HepG2 (cell line): ENCODE results near the gene HDAC4. TPM values are rescaled to one million over a fixed set of nuclear protein-coding genes. Genes with fewer than 3 reads are reported as not detected.

Experiments used
- ATAC-seq: fragments of 200-7000 bp; cut with Tn5 transposase; 3 replicates; pipeline ENCODE4 v1.9.1; 2020; ENCODE audit warnings: mild to moderate bottlenecking, moderate library complexity
- BruUV-seq: library from RNA; stranded (reverse); fragments of 400-500 nt; replicated peaks from 2 replicates; lab custom pipeline; 2021; lab: Mats Ljungman, UMichigan
- CTCF ChIA-PET: fragments of 300-600 bp; formaldehyde crosslinking; extraction: SDS; loops from one replicate; lab custom pipeline; 2021; ENCODE audit warnings: low total read pairs, inconsistent platforms, low intra/inter-chr PET ratio; lab: Yijun Ruan, JAX
- POLR2A ChIA-PET: fragments of 350-600 bp; sonication (Branson Sonifier 250); formaldehyde crosslinking; loops from one replicate; lab custom pipeline; 2020; ENCODE audit warnings: antibody characterized with exemption, inconsistent platforms; lab: Yijun Ruan, JAX
- DNase-seq: peaks from one replicate; pipeline ENCODE4 v3.0.0-alpha.2; 2015; ENCODE audit warnings: low spot score
- FAIRE-seq: peaks from 3 replicates; lab custom pipeline; 2011; peaks lifted over from hg19 to GRCh38; lab: Jason Lieb, UNC
- H2AFZ ChIP-seq: one replicate; pipeline ENCODE4 v1.6.1; 2011; ENCODE audit warnings: low read length, inconsistent platforms
- H3K27ac ChIP-seq: fragments of 300-600 bp; 3 replicates; pipeline ENCODE4 v1.8.0; 2011; ENCODE audit warnings: mixed run types, mild to moderate bottlenecking, mixed read lengths, low read length, inconsistent platforms; ENCODE audit not compliant: insufficient read depth; ENCODE audit errors: extremely low read length
- H3K27me3 ChIP-seq, 2 experiments: fragments of 200-600 bp in 1 of 2; 2 replicates in 1 of 2; 3 replicates in 1 of 2; pipeline versions ENCODE4 v1.6.0 to v1.8.0; 2011; ENCODE audit warnings: low read length in 2 of 2, mild to moderate bottlenecking in 2 of 2, moderate library complexity in 2 of 2, inconsistent platforms in 1 of 2; ENCODE audit not compliant: insufficient read depth in 2 of 2, control insufficient read depth in 1 of 2
- H3K36me3 ChIP-seq, 2 experiments: fragments of 200-600 bp in 1 of 2; replicated peaks in 1 of 2; 2 replicates in 1 of 2; 3 replicates in 1 of 2; pipeline versions ENCODE4 v1.5.1 to v1.8.0; 2011; ENCODE audit warnings: low read length in 2 of 2, inconsistent platforms in 1 of 2; ENCODE audit not compliant: insufficient read depth in 2 of 2, control insufficient read depth in 1 of 2
- H3K4me1 ChIP-seq: 2 replicates; pipeline ENCODE4 v1.5.1; 2012; ENCODE audit warnings: low read length, inconsistent platforms; ENCODE audit not compliant: insufficient read depth
- H3K4me2 ChIP-seq: 2 replicates; pipeline ENCODE4 v1.6.0; 2011; ENCODE audit warnings: low read depth, low read length, inconsistent platforms
- H3K4me3 ChIP-seq, 3 experiments: fragments of 200-600 bp in 1 of 3; sonication (generic), shearing (Covaris generic) in 1 of 3; replicated peaks in 1 of 3; 2 replicates each; pipeline ENCODE4 v1.5.1; 2011 to 2016; ENCODE audit warnings: low read length in 3 of 3, inconsistent platforms in 2 of 3, low read depth in 2 of 3, mild to moderate bottlenecking in 2 of 3, control low read depth in 1 of 3, mixed read lengths in 1 of 3; ENCODE audit not compliant: insufficient read depth in 1 of 3
- H3K79me2 ChIP-seq: one replicate; pipeline ENCODE4 v1.6.1; 2011; ENCODE audit warnings: low read length, inconsistent platforms; ENCODE audit not compliant: insufficient read depth
- H3K9ac ChIP-seq: 2 replicates; pipeline ENCODE4 v1.6.0; 2011; ENCODE audit warnings: mild to moderate bottlenecking, low read depth, low read length, inconsistent platforms; ENCODE audit not compliant: insufficient read depth
- H3K9me3 ChIP-seq: 2 replicates; pipeline ENCODE4 v1.5.1; 2012; ENCODE audit warnings: mild to moderate bottlenecking, low read length
- H4K20me1 ChIP-seq: 2 replicates; pipeline ENCODE4 v1.6.0; 2011; ENCODE audit warnings: inconsistent platforms, mild to moderate bottlenecking, low read length, moderate library complexity; ENCODE audit not compliant: insufficient read depth
- AGO2 ChIP-seq: fragments of 200-400 bp; formaldehyde crosslinking; optimal IDR thresholded peaks from 2 replicates; pipeline ENCODE3; 2017; ENCODE audit warnings: mild to moderate bottlenecking, low read depth, low read length, moderate library complexity
- FOXJ3 ChIP-seq: sonication (generic); formaldehyde crosslinking; IDR thresholded peaks from 2 replicates; pipeline ENCODE4 v1.4.0; 2020; ENCODE audit warnings: missing genetic modification reagents, mild to moderate bottlenecking, borderline replicate concordance
- KDM4B ChIP-seq: sonication (generic); formaldehyde crosslinking; IDR thresholded peaks from 2 replicates; pipeline ENCODE4 v1.4.0; 2020; ENCODE audit warnings: missing genetic modification reagents
- MEF2D ChIP-seq: sonication (generic); formaldehyde crosslinking; IDR thresholded peaks from 2 replicates; pipeline ENCODE4 v1.5.1; 2020; ENCODE audit warnings: mild to moderate bottlenecking, missing genetic modification reagents
- WGBS: methylation state at CpG from one replicate; pipeline ENCODE4 v1.1.6; 2017; ENCODE audit warnings: low lambda C conversion rate; 5-methylcytosine and 5-hydroxymethylcytosine counted together
- in situ Hi-C: cut with HindIII; loops from 2 replicates; pipeline ENCODE4 v1.10.0; 2017; ENCODE audit warnings: low pct_unique_long_range_greater_than_20kb; ENCODE audit not compliant: extremely low pct_ligation_motif_present
- intact Hi-C: fragments of 100-400 bp; cut with micrococcal nuclease; formaldehyde crosslinking; loops from one replicate; pipeline ENCODE4 v1.10.0; 2022; ENCODE audit not compliant: unreplicated experiment
- polyA plus RNA-seq, 8 experiments: library from polyadenylated mRNA; depleted of rRNA in 3 of 8; stranded (reverse) in 7 of 8; unstranded in 1 of 8; fragments of >200 nt; fragmentation: Illumina TruSeq in 4 of 8; extraction: Trizol in 4 of 8; gene quantifications; 2 replicates each; pipeline versions ENCODE4 v1.2.1 to v1.2.3, GENCODE V29; 2011 to 2016; ENCODE audit warnings: low read depth in 4 of 8, missing spikeins in 1 of 8, mixed read lengths in 1 of 8; ENCODE audit not compliant: insufficient read depth in 1 of 8
- total RNA-seq, 5 experiments: library from RNA; depleted of rRNA; stranded (reverse); fragments of >200 nt; fragmentation: Illumina TruSeq; extraction: Trizol; gene quantifications; 2 replicates each; pipeline ENCODE4 v1.2.3, GENCODE V29; 2016; ENCODE audit warnings: low read depth in 1 of 5
- TF ChIP-seq, protein P1 (sequence below): sonication (generic); formaldehyde crosslinking; conservative IDR thresholded peaks from 2 replicates; pipeline ENCODE4 v1.5.0; 2020; ENCODE audit warnings: missing genetic modification reagents
- TF ChIP-seq, protein P2 (sequence below): IDR thresholded peaks from 2 replicates; pipeline ENCODE4 v1.6.1; 2016

HDAC4 gene
- total and polyA plus RNA-seq, 2 of the 13 experiments (the other 11 are each of a cell fraction or from before 2014, with no cell fraction given): 10.1 to 11.5 TPM

DNA sequence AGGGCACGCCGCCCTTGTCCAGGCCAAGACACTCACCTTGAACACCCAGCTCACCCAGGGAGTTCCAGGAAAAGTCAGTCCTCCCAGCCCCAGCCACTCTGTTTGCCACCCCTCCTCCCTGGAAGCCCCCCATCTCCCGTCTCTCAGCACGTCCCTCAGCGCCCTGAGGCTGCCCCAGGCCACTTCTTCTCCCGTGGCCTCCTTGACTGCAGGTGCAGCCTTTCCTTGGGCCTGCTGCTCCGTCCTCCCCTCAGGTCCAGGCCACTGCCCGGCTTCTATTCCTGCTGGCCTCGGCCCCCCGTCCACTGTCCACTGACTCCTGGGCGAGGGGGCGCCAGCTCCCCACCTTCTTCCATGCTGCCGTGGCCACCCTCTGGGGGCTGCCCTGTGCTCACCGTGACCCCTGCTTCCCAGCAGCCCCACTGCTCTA lies 239.1 kb downstream of the HDAC4 start (continued):
- TF ChIP-seq, protein P1, sequence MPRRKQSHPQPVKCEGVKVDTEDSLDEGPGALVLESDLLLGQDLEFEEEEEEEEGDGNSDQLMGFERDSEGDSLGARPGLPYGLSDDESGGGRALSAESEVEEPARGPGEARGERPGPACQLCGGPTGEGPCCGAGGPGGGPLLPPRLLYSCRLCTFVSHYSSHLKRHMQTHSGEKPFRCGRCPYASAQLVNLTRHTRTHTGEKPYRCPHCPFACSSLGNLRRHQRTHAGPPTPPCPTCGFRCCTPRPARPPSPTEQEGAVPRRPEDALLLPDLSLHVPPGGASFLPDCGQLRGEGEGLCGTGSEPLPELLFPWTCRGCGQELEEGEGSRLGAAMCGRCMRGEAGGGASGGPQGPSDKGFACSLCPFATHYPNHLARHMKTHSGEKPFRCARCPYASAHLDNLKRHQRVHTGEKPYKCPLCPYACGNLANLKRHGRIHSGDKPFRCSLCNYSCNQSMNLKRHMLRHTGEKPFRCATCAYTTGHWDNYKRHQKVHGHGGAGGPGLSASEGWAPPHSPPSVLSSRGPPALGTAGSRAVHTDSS (CRISPR knock-in tag): no peak
- TF ChIP-seq FOXJ3 (CRISPR knock-in tag) (no peak), KDM4B (CRISPR knock-in tag) (no peak)
- TF ChIP-seq, protein P2, sequence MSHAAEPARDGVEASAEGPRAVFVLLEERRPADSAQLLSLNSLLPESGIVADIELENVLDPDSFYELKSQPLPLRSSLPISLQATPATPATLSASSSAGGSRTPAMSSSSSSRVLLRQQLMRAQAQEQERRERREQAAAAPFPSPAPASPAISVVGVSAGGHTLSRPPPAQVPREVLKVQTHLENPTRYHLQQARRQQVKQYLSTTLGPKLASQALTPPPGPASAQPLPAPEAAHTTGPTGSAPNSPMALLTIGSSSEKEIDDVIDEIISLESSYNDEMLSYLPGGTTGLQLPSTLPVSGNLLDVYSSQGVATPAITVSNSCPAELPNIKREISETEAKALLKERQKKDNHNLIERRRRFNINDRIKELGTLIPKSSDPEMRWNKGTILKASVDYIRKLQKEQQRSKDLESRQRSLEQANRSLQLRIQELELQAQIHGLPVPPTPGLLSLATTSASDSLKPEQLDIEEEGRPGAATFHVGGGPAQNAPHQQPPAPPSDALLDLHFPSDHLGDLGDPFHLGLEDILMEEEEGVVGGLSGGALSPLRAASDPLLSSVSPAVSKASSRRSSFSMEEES (CRISPR knock-in tag): no peak

DNA sequence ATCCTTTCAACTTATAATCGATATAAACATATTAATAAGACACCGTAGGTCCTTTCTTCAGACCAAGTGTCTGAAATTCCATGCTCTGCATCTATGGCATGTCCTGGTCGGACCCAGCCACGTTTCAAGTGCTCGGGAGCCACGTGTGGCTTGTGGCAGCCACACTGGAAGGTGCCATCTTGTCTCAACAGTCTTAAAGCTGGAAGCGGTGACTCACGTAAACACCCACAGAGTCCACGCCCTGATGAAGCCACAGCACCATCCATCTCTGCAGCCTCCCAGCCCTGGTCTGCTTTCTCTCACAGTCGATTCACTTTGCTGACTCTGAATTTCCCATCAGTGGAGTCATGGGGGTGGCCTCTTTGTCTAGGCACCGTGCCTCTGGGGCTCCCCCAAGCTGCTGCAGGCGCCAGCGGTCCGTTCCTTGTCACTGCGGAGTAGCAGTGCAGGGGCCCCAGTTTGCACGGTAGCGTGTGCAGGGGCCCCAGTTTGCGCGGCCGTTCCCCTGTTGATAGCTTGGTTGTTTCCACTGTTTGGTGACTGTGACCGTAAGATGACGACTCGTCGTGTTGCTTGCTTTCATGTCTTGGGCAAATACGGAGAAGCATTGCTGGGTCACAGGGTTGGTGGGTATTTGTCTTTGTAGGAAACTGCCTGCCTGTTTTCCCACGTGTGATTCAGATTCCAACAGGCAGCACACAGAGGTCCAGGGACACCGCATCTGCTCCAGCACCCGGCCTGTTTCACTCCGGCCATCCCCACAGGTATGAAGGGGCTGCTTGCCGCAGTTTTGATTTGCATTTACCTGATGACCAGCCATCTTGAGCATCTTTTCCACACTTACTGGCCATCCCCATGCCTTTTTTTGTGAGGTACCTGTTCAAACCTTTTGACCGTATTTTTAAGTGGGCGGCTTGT lies 240.3 kb downstream of the HDAC4 start:
- Histone ChIP-seq H3K27me3 (no peaks in the 10 kb centered on the region), H3K4me1 (no peaks in the 10 kb centered on the region), H3K27ac (no peak overlapping the region), H3K9ac (no peak overlapping the region), H3K36me3 (peaks cover 17 to 34% of the 10 kb centered on the region in 2 experiments), H3K9me3 (no peaks in the 10 kb centered on the region), H3K4me3 (no peak overlapping the region), H3K4me2 (no peak overlapping the region), H3K79me2 (no peaks in the 10 kb centered on the region), H2AFZ (no peak overlapping the region), H4K20me1 (no peaks in the 10 kb centered on the region; the same call in 1 of the 2 replicates)
- FAIRE-seq (no peak), ATAC-seq (no peak), DNase-seq (no peak)
- ChIA-PET CTCF (no interaction called here), POLR2A (no interaction called here)
- TF ChIP-seq AGO2 (peak; percentile 54), MEF2D (CRISPR knock-in tag) (no peak)
- WGBS: 96% methylated on average over 32 of the region's 32 CpGs
- BruUV-seq: no TSS peak
- in situ Hi-C loops: no loop called here
- intact Hi-C loops: no loop called here
